ENCODE results near the gene TMEM9B. TPM values are rescaled to one million over a fixed set of nuclear protein-coding genes. Genes with fewer than 3 reads are reported as not detected.

TMEM9B gene
- total and polyA plus RNA-seq, 9 of the 15 experiments (the other 6 are each of a cell fraction or from before 2014, with no cell fraction given): 7.7 to 20.0 (median 14.0) TPM

DNA sequence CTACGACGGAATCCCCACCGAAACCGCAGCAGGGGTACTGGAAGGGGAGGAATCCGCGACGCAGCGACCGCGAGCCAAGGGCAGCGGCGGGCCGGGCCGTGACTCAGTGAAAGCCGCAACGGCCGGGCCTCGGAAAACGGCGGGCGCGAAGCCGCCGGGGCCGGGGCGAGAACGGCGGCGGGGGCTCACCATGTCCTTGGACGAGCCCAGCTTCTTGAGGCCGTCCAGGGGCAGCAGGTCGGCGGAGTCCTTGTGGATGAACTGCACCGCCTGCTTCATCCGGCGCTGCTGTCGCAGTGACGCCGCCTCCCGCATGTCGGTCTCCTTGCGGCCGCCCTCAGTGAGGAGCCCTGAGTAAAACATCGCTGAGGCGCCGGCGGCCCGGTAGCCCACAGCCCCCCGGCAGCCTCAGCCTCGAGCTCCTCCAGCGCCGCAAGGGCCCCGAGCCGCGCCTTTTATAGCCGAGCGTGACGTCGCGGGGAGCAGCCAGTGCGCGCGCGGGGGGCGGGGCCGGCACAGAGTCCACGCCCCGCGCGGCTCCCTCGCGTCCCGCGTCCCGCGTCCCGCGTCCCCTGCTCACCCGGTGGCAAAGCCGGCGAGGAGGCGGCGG, 39.4 kb upstream of the TMEM9B start, which contains the start of gene NRIP3:
Gene NRIP3, minus strand, starts transcription at position 429 of the 610 bp plus-strand sequence. Its CDS starts 66 bp downstream, at position 363.
- intact Hi-C loops (cut with micrococcal nuclease): loop anchor here (5.0 kb wide), 1 partner anchor 41 kb away; the partner anchor contains the start of gene TMEM9B
- peak within 1 kb of the TSS; percentile 48 for H3K4me3 ChIP-seq
- ChIA-PET POLR2A (interaction anchor here (0.6 to 2.5 kb wide), 10 partner anchors 11 to 325 kb away, joined by 3 to 17 read pairs (median 3); no protein-coding TSS in a partner anchor), CTCF (ENCODE audit: low intra/inter-chr PET ratio) (no interaction called here)
- peak within 1 kb of the TSS; percentile 69 to 90 for H3K9ac ChIP-seq (ENCODE audit: insufficient read depth in 1 of 2, low read depth in 2 of 2, low read length in 2 of 2)
- H3K9me3 ChIP-seq (replicated peaks; ENCODE audit: control insufficient read depth, insufficient read depth, low read depth, low read length): no peaks in the 10 kb centered on the region
- DNase-seq (ENCODE audit: extremely low read depth in 1 of 4, low spot score in 3 of 4) (peak; percentile 83 to 91 (median 90)), FAIRE-seq (no peak), ATAC-seq (peak; percentile 92)
- H3K79me2 ChIP-seq (ENCODE audit: control insufficient read depth, insufficient read depth, low read length): peaks cover 4% of the 10 kb centered on the region; the same call in 1 of the 3 replicates
- no peaks in the 10 kb centered on the region for H3K36me3 ChIP-seq (ENCODE audit: control insufficient read depth, insufficient read depth, low read length)
- peak within 1 kb of the TSS; percentile 63 for H3K27ac ChIP-seq (ENCODE audit: extremely low read depth, low read depth, low read length)
- peak within 1 kb of the TSS; percentile 92 for H2AFZ ChIP-seq (ENCODE audit: low read depth, low read length)
- WGBS (ENCODE audit: insufficient coverage, low coverage, missing lambda C conversion rate): under 1% methylated on average over 48 of the region's 83 CpGs
- in situ Hi-C loops (cut with MboI): no loop called here
- H4K20me1 ChIP-seq (replicated peaks; ENCODE audit: control insufficient read depth, insufficient read depth, low read length): no peaks in the 10 kb centered on the region; the same call in 1 of the 2 replicates
- peaks cover 15 to 23% of the 10 kb centered on the region in 2 experiments for H3K4me1 ChIP-seq (replicated peaks in 1 of 2; ENCODE audit: control insufficient read depth in 2 of 2, insufficient read depth in 2 of 2, low read length in 2 of 2)
- BruUV-seq (replicated peaks): no TSS peak
- no peaks in the 10 kb centered on the region; a peak in 2 of 5 replicates for H3K27me3 ChIP-seq (ENCODE audit: control insufficient read depth in 2 of 2, insufficient read depth in 2 of 2, low read length in 2 of 2)
- H3K9me1 ChIP-seq (ENCODE audit: control insufficient read depth, insufficient read depth, low read length): no peaks in the 10 kb centered on the region
- peak within 1 kb of the TSS; percentile 83 for H3K4me2 ChIP-seq (ENCODE audit: insufficient read depth, low read length)
- TF ChIP-seq JUND (IDR thresholded peaks at IDR 0.05; ENCODE audit: borderline replicate concordance, low read depth, low read length): no peak
- TF ChIP-seq JUND (tag; IDR thresholded peaks at IDR 0.05; ENCODE audit: borderline replicate concordance, low read depth, low read length): no peak
- peak; percentile 99 for TF ChIP-seq MTA3 (IDR thresholded peaks at IDR 0.05; ENCODE audit: borderline replicate concordance)
- TF ChIP-seq NFYB (IDR thresholded peaks at IDR 0.05; ENCODE audit: extremely low read depth, insufficient read length): peak; percentile 51
- TF ChIP-seq ATF7 (IDR thresholded peaks at IDR 0.05): peak; percentile 60; the same call in 1 of the 2 replicates
- TF ChIP-seq, protein P1, sequence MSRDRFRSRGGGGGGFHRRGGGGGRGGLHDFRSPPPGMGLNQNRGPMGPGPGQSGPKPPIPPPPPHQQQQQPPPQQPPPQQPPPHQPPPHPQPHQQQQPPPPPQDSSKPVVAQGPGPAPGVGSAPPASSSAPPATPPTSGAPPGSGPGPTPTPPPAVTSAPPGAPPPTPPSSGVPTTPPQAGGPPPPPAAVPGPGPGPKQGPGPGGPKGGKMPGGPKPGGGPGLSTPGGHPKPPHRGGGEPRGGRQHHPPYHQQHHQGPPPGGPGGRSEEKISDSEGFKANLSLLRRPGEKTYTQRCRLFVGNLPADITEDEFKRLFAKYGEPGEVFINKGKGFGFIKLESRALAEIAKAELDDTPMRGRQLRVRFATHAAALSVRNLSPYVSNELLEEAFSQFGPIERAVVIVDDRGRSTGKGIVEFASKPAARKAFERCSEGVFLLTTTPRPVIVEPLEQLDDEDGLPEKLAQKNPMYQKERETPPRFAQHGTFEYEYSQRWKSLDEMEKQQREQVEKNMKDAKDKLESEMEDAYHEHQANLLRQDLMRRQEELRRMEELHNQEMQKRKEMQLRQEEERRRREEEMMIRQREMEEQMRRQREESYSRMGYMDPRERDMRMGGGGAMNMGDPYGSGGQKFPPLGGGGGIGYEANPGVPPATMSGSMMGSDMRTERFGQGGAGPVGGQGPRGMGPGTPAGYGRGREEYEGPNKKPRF (IDR thresholded peaks at IDR 0.05; ENCODE audit: low read depth, low read length): no peak
- TF ChIP-seq, protein P2, sequence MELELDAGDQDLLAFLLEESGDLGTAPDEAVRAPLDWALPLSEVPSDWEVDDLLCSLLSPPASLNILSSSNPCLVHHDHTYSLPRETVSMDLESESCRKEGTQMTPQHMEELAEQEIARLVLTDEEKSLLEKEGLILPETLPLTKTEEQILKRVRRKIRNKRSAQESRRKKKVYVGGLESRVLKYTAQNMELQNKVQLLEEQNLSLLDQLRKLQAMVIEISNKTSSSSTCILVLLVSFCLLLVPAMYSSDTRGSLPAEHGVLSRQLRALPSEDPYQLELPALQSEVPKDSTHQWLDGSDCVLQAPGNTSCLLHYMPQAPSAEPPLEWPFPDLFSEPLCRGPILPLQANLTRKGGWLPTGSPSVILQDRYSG (tag; conservative IDR thresholded peaks at IDR 0.05; ENCODE audit: low read depth): 0 out of 2 replicates have a peak, but pooled peaks have one; percentile 39
- TF ChIP-seq, protein P3, sequence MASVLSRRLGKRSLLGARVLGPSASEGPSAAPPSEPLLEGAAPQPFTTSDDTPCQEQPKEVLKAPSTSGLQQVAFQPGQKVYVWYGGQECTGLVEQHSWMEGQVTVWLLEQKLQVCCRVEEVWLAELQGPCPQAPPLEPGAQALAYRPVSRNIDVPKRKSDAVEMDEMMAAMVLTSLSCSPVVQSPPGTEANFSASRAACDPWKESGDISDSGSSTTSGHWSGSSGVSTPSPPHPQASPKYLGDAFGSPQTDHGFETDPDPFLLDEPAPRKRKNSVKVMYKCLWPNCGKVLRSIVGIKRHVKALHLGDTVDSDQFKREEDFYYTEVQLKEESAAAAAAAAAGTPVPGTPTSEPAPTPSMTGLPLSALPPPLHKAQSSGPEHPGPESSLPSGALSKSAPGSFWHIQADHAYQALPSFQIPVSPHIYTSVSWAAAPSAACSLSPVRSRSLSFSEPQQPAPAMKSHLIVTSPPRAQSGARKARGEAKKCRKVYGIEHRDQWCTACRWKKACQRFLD (CRISPR knock-in tag; IDR thresholded peaks at IDR 0.05): no peak
- TF ChIP-seq ZNF444 (CRISPR knock-in tag; IDR thresholded peaks at IDR 0.05): no peak
- TF ChIP-seq BHLHE40 (IDR thresholded peaks at IDR 0.05; ENCODE audit: low read length): no peak
- peak in 1 of 2 experiments; percentile 18; a peak in 1 of 3 replicates for TF ChIP-seq CBX3 (IDR thresholded peaks at IDR 0.05; ENCODE audit: borderline replicate concordance in 1 of 2, low read length in 2 of 2)
- no peak for TF ChIP-seq JUN (IDR thresholded peaks at IDR 0.05; ENCODE audit: borderline replicate concordance, low read depth, low read length)
- 0 out of 2 replicates have a peak, but pooled peaks have one; percentile 78 for TF ChIP-seq JUN (CRISPR knock-in tag; IDR thresholded peaks at IDR 0.05; ENCODE audit: borderline replicate concordance)
- no peak for TF ChIP-seq CBX5 (IDR thresholded peaks at IDR 0.05; ENCODE audit: borderline replicate concordance, low read depth)
- no peak for TF ChIP-seq MCM5 (IDR thresholded peaks at IDR 0.05; ENCODE audit: low read depth)
- no peak for TF ChIP-seq ZNF551 (CRISPR knock-in tag; IDR thresholded peaks at IDR 0.05)
- TF ChIP-seq, protein P4, sequence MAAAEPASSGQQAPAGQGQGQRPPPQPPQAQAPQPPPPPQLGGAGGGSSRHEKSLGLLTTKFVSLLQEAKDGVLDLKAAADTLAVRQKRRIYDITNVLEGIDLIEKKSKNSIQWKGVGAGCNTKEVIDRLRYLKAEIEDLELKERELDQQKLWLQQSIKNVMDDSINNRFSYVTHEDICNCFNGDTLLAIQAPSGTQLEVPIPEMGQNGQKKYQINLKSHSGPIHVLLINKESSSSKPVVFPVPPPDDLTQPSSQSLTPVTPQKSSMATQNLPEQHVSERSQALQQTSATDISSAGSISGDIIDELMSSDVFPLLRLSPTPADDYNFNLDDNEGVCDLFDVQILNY (CRISPR knock-in tag; IDR thresholded peaks at IDR 0.05): 0 out of 2 replicates have a peak, but pooled peaks have one; percentile 32

All from K562 (cell line).